SHP77 treated with DMSO at 0.1 percent for 48 hours (cell line): Measurements from ENCODE around the gene ZNF552.
"Not testable (repeated sequence)": the region's sequence is repeated elsewhere in the genome, so short reads cannot be mapped to it uniquely, and the experiment has no call there.

Experiments
- DNase-seq: peaks from one replicate; lab custom pipeline; 2025; lab: John Stamatoyannopoulos, UW

Gene ZNF552

DNA sequence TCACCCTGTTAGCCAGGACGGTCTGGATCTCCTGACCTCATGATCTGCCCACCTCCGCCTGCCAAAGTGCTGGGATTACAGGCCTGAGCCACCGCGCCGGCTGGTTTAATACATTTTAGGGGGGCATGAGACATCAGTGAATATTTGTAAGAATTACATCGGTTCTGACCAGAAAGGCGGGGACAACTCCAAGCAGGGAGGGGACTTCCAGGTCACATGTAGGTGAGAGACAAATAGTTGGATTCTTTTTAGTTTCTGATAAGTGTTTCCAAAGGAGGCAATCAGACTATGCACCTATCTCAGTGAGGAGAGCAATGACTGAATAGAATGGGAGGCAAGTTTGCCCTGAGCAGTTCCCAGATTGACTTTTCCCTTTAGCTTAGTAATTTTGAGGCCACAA, 3.7 kb upstream of the ZNF552 start:
- no peak for DNase-seq

DNA sequence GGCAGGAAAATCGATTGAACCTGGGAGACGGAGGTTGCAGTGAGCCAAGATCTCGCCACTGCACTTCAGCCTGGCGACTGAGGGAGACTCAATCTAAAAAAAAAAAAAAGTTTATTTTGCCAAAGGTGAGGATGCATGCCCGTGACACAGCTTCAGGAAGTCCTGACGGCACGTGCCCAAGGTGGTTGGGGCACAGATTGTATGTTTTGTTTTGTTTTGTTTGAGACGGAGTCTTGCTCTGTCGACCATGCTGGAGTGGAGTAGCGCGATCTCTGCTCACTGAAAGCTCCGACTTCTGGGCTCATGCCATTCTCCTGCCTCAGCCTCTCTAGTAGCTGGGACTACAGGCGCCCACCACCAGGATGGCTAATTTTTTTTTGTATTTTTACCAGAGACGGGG, 3.3 kb upstream of the ZNF552 start:
- no peak for DNase-seq

DNA sequence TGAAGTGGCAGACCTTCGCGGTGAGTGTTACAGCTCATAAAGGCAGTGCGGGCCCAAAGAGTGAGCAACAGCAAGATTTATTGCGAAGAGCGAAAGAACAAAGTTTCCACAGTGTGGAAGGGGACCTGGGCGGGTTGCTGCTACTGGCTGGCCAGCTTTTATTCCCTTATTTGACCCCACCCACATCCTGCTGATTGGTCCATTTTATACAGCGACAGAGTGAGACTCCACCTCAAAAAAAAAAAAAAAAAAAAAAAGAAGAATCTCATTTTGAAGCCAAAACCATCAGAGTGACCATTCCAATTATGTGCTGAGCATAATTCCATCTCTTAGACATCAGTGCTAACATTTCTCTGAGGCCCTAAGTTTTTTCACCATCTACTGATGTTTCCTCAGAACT, 1.9 kb upstream of the ZNF552 start:
- DNase-seq = no peak

DNA sequence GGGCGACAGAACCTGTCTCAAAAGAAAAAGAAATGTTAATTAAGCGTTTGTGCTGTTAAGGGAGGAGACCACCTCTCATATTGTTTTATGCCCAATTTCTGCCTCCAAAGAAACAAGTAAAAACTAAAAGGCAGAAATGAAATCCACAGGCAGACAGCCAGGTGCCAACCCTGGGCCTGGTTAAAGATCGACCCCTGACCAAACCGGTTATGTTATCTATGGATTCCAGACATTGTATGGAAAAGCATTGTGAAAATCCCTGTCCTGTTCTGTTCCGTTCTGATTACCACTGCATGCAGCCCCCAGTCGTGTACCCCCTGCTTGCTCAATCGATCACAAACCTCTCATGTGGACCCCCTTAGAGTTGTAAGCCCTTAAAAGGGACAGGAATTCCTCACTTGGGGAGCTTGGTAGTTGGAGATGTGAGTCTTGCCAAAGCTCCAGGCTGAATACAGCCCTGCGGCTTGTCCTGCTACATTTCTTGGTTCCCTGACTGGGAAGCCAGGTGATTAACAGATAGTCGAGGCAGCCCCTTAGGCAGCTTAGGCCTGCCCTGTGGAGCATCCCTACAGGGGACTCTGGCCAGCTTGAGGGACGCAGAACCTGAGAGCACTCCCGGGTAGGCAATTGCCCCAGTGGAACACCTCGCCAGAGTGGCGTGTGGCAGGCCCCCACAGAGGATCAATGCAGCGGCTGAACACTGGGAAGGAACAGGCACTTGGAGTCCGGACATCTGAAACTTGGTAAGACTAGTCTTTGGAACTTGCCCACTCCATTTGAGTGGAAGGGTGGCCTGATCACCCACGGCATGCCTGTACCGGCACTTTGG, 748 bp upstream of the ZNF552 start:
- no peak for DNase-seq

DNA sequence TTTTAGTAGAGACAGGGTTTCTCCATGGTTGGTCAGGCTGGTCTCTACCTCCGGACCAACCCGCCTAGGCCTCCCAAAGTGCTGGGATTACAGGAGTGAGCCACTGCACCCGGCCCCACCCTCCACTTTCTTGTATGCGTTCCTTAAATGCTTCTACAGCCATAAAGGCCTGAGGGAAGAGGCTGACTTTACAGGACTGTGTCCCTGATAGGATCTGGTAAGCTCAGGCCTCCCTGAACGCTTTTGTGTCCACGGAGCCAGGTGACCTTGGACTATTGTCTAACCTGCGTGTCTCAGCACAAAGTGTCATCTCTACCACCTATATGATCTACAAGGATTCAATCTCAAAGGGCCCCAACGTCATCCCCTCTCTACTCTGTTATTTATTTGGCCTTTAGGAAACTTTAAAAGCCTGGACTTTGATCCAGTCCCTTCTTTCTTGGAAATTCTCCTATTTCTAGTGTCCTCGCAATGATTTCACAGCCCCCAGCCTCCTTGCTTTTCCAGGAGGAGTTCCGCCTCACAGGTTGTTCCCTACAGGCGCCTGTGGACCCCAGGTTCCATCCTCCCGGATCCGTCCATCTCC, 701 bp downstream of the ZNF552 start:
- no peak for DNase-seq

DNA sequence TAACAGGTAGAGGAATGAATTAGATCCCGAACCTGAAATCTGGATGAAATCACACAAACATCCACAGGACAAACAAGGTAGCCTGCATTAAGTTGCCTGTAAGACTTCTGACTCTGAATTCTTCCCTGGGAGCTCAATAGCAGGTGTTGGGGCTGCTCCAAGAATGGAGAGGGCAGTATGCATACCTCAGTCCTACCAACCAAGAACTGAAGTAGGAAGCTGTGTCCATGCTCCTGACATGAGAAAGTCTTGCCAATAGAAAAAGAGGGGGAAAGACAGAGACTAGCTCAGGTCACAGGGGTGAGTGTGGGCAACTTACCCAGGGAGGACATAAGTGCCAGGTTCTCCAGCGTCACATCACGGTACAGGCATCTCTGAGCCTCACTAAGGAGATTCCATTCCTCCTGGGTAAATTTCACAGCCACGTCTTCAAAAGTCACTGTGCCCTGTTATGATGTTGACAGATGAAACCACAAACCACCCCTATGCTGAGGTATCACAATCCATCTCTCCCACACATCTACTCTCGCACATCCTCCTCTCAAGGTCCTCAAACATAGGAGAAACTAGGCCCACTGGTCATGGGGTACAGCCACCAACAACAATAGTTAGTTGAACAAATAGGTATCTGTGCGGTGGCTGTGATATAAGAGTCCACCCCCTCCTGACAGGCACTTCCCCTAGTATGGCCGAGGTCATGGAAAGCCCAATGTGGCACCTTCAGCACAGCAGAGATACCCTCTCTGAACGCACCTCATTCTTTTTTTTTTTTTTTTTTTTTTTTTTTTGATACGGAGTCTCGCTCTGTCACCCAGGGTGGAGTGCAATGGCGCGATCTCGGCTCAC, 1.5 kb downstream of the ZNF552 start:
- not testable (repeated sequence) for DNase-seq

DNA sequence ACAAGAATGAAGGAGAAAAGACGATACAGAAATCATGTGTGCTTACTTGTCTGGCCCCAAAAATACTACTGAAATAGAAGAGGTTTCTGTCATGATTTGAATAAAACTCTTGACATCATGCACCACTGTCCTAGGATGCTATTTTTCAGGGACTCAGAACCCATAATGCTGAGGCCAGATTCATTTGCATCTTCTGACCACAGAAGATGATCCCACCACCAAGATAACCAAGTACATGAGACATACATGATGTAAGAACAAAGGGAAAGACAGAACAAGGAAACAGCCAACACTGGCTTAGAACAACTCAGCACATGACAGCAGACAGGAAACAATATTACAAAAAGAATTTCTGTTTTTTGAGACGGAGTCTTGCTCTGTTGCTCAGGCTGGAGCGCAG, 2.5 kb downstream of the ZNF552 start:
- no peak for DNase-seq

DNA sequence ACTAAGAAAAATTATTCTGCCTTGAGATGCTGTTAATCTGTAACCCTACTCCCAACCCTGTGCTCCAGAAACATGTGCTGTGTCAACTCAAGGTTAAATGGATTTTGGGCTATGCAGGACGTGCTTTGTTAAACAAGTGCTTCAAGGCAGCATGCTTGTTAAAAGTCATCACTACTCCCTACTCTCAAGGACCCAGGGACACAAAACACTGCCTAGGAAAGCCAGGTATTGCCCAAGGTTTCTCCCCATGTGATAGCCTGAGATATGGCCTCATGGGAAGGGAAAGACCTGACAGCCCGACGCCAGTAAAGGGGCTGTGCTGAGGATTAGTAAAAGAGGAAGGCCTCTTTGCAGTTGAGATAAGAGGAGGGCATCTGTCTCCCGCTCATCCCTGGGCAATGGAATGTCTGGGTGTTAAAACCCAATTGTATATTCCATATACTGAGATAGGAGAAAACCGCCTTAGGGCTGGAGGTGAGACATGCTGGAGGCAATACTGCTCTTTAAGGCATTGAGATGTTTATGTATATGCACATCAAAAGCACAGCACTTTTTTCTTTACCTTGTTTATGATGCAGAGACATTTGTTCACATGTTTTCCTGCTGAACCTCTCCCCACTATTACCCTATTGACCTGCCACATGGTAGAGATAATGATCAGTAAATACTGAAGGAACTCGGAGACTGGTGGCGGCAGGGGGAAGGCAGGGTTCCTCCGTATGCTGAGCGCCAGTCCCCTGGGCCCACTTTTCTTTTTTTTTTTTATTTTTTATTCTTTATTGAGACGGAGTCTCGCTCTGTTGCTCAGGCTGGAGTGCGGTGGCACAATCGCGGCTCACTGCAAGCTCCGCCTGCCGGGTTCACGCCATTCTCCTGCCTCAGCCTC, 4.1 kb downstream of the ZNF552 start:
- not testable (repeated sequence) for DNase-seq

DNA sequence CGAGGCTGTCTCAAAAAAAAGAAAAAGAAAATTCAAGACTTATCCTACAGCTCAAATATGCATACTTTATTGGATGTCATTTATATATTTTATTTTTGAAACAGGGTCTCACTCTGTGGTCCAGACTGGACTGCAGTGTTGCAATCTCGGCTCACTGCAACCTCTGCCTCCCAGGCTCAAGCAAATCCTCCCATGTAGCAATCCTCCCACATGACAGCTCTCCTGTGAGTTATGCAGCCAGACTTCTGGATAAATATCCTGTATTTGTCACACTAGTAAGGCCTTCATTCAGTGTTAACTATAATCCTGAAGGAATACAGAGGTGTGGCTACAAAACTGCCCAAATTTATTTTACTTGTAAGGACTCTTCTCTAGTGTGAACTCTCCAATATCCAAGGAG, 7.2 kb downstream of the ZNF552 start:
- no peak for DNase-seq

DNA sequence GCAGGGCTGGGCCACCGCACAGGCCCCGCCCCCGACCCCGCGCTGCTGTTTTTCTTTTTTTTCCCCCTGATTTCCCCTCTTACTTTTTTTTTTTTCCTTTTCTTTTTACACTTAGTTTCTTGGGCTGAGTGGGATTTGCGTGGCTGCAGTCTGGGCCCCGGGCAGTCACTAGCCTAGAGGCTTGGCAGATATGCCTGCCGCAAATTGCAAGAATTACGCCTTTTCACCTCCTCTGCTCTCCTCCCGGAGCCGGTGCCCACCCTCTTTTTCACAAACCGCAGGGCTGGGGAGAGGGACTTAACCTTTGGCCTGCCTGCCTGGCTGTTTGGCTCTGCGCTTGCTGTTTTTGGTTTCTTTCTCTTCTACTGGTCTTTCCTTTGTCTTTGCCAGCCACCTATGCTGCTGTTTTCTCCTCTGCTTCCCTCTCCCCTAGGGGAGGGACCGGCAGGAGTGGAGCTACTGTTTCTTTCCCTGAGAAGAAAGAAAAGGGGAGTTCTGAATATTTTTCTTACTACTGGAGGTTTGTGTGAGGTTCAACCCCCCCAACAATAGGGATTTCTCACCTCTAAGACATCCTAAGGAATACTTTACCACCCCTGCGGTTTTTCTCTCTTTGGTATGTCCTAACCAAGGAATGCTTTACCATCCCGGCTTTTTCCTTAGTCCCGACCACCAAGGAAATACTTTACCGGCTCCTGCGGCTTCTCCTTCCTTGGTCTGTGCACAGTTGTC, 11.0 kb downstream of the ZNF552 start:
- no peak for DNase-seq

DNA sequence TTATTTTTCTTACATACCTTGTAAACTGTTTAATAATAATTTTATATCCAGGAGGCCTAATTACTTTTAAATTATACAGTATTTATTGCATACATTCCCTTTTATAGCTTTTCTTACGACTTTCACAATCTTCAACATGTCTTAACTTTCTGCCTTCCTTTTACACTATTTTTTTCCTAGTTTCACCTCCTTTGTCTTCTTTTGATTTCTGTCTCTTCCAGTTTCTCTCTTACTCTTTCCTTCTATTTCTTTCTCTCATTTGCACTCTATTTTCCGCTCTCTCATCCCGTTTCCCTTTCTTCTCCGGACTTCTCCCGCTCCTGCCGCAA, 11.5 kb downstream of the ZNF552 start:
- no peak for DNase-seq

DNA sequence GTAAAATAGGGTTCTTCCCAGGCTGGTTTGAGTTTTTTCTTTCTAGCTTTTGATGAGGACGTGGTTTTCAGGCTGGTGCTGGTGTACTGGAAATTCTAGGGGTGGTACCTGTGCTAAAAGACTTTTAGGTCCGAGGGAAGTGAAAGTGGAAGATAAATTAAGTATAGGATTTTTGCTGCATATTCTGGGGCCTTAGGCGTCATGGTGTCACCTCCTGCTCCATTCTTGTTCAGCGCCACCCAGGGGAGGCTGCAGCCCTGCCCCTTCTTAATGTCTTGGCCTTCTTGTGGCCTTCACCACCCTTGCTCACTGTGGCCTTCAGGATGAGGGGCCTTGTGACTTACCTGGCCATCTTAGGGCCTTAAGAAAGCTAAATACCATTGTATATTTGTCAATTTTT, 12.4 kb downstream of the ZNF552 start:
- no peak for DNase-seq

DNA sequence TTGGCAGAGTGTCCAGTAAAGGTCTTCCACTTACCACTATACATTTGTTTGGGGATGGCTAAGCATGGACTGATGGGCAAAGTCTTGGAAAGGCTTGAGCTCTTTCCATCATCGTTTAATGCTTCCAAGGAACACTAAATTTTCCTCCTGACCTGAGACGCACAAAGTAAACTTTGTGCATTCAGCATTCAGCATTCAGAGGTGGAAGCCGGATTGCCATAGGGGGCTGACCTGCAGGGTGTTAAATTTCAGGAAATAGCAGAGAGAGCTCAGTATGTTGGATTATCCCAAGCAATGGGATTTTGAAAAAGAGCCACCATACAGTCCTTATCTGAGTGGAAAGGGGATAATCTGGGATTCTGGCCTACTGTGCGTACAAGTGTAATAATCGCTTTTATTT, 14.0 kb downstream of the ZNF552 start:
- DNase-seq = no peak

DNA sequence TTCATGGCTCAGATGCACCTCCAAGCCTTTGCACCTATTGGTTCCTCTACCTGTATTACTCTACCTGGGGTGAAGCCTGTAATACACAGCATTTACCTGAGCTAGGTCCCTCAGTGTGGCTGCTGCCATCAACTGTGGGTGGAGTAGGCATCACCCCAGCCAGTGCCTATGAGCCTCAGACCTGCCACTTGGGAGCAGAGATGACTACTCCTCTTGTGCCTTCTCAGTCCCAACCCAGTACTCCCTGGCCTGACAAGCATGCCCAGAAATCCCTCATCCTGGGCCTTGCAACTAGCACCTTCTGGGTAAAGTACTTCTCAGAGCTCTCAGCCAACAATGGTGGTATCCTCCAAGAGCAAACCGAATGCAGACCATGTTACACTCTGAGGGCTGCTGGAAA, 18.1 kb downstream of the ZNF552 start:
- DNase-seq = not testable (repeated sequence)

DNA sequence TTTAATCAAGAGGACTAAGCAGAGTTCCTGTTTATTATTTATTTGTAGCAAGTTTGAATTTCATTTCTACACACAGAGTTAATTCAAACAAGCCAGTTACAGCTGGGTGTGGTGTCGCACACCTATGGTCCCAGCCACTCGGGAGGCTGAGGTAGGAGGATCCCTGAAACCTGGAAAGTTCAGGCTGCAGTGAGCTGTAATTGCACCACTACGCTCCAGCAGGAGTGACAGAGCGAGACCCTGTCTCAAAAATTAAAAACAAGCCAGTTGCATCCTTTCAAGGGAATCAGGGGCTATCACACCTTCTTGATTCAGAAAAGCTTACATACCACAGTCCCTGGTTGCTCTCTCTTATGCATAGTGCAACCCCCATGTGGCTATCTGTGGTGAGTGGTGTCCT, 25.4 kb downstream of the ZNF552 start:
- DNase-seq = no peak

DNA sequence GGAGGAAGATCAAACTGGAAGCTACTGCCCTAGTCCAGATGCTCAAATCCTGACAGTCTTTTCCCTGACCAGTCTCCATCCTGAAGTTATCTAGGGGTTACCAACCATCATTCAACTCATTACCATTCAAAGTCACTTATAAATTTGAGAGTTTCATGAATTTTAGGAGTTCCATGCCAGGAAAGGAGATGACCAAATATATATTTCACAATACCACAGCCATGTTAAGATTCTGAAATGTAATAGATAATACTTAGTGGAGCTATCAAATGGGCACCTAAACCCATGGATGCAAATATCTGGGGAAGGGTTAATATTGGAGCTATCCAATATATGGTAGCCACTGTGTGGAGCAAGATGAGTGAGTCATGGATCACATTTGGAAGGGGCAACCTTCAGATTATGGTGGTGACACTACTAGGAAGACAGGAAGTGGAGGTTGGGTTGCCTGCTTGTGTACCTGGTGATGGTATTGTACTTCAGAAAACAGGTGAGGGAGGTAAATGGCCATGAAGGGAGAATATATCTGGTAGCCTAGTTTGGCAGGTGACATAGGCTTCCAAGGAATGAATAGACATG, 26.5 kb downstream of the ZNF552 start:
- no peak for DNase-seq

DNA sequence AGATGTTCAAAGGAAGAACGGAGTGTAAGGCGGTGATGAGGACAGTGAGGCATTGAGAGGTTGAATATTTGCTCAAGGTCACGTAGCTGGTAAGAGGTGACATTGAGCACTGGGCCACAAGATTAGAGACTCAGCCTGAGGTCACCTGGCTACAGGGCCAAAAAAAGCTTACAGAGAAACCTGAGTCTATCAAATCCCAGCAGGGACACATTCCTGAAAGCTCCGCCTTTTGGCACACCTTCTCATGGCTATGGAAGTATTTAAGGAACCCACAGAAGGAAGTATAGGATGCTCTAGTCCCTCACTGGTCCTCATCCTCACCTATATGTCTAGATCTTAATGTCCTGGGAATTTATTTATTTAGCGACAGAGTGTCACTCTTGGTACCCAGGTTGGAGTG, 27.8 kb downstream of the ZNF552 start:
- no peak for DNase-seq

DNA sequence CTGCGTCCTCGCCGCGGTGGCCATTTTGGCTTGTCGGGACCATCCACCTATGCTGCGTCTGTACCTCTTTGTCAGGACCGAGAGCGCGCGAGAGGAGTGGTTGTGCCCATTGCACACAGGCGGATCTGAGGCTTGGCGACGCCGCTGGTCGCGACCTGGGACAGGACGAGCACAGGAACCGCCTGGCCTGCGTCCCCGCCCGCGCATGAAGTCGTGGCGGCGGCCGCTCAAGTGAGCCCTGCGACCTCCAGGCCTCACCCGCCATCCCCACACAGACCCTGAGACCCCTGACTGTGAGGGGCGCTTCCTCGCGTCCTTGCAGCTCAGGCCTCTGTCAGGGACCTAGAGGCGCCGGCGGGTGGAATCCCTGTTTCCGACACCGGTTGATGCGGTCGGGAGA, 28.4 kb downstream of the ZNF552 start:
- DNase-seq = no peak

DNA sequence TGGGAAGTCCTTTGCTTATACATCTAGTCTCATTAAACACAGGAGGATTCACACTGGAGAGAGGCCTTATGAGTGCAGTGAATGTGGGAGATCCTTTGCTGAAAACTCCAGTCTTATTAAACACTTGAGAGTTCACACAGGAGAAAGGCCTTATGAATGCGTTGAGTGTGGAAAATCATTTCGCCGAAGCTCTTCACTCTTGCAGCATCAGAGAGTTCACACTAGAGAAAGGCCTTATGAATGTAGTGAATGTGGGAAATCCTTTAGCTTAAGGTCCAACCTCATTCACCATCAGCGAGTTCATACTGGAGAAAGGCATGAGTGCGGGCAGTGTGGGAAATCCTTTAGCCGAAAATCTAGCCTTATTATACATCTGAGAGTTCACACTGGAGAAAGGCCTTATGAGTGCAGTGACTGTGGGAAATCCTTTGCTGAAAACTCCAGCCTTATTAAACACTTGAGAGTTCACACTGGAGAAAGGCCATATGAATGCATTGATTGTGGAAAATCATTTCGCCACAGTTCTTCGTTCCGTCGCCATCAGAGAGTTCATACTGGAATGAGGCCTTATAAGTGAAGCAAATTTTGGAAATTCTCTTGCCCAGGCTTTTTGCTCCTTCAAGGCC, 35.4 kb downstream of the ZNF552 start:
- no peak for DNase-seq

DNA sequence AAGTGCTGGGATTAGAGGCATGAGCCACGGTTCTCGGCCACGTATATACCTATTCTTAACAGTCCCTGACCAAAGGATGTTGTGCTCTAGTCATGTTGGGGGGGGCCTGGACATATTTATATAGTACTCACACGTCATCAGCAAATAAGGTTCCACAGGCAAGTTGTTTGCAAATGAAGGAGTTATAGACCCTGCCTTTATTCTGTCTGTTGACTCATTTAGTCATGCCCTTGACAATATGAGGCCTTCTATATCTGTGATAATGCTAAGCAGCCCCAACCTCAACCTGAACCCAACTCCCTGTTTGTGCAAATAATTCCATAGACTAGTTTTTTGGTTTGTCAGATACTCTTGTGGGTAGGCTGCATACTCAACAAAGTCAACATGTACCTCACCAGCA, 36.4 kb downstream of the ZNF552 start:
- no peak for DNase-seq
